Thymus (tissue), 14 donors: Measurements from ENCODE around the gene EMX1. TPM values are rescaled to one million over a fixed set of nuclear protein-coding genes. Genes with fewer than 3 reads are reported as not detected.
A peak's percentile ranks its signal among the peaks of the same experiment; 100 is the strongest.

Source experiments
- DNase-seq, 9 donors: peaks; one replicate each; pipeline ENCODE4 v3.0.0-alpha.2; 2013; ENCODE audit warnings: low spot score in 9 of 9, low read depth in 6 of 9, missing footprints in 1 of 9
- H3K27ac ChIP-seq, 2 donors: one replicate each; pipeline ENCODE4 v1.5.1; 2013; ENCODE audit warnings: control low read depth in 1 of 2, low read depth in 1 of 2, low read length in 1 of 2, mild to moderate bottlenecking in 1 of 2, moderate library complexity in 1 of 2
- H3K27me3 ChIP-seq, 2 donors: one replicate each; pipeline ENCODE4 v1.5.1; 2013; ENCODE audit warnings: low read length in 1 of 2; ENCODE audit not compliant: control insufficient read depth in 2 of 2, insufficient read depth in 1 of 2
- H3K36me3 ChIP-seq, 2 donors: one replicate each; pipeline ENCODE4 v1.5.1; 2013; ENCODE audit warnings: low read length in 1 of 2, mild to moderate bottlenecking in 1 of 2, moderate library complexity in 1 of 2; ENCODE audit not compliant: control insufficient read depth in 2 of 2, insufficient read depth in 2 of 2
- H3K4me1 ChIP-seq, 2 donors: one replicate each; pipeline ENCODE4 v1.5.1; 2013; ENCODE audit warnings: low read length in 2 of 2; ENCODE audit not compliant: control insufficient read depth in 2 of 2, insufficient read depth in 2 of 2
- H3K4me3 ChIP-seq, 2 donors: one replicate each; pipeline ENCODE4 v1.5.1; 2013; ENCODE audit warnings: low read length in 2 of 2, control low read depth in 1 of 2, mild to moderate bottlenecking in 1 of 2
- H3K9me3 ChIP-seq, 2 donors: one replicate each; pipeline ENCODE4 v1.5.1; 2013; ENCODE audit warnings: low read length in 1 of 2, mild to moderate bottlenecking in 1 of 2; ENCODE audit not compliant: control insufficient read depth in 2 of 2, insufficient read depth in 1 of 2
- WGBS: extraction: QIAGEN DNeasy Blood & Tissue Kit; methylation state at CpG from one replicate; pipeline ENCODE4 v1.1.7; 2013; 5-methylcytosine and 5-hydroxymethylcytosine counted together
- long read RNA-seq, 10 donors: transcript quantifications; one replicate each; lab custom pipeline, GENCODE V29; 2026
- polyA plus RNA-seq: library from polyadenylated mRNA; stranded (reverse); fragments of 200-250 nt; gene quantifications from one replicate; pipeline ENCODE4 v1.2.3, GENCODE V29; 2013
- total RNA-seq: library from RNA; stranded (reverse); fragments of 120-200 nt; gene quantifications from one replicate; pipeline ENCODE4 v1.2.4, GENCODE V29; 2013
- donor health status: healthy.

EMX1 gene
- total RNA-seq = 0.38 TPM
- 0.82 TPM for polyA plus RNA-seq
- long read RNA-seq, donor 1 = 0 reads
- long read RNA-seq, donor 2 = 0 reads
- long read RNA-seq, donor 3 = 0 reads
- long read RNA-seq, donor 4 = 0 reads
- long read RNA-seq, donor 5, transcript EMX1-206 (1 exons, 2,900 nt) = major isoform, 6 of 11 reads
- long read RNA-seq, donor 5, partial matches to known transcripts = 0 of 11 reads
- long read RNA-seq, donor 5, other reads (novel, unspliced or antisense) = 0 of 11 reads
- long read RNA-seq, donor 6 = 0 reads
- long read RNA-seq, donor 7 = 0 reads
- long read RNA-seq, donor 8 = 0 reads
- long read RNA-seq, donor 9 = 0 reads
- long read RNA-seq, donor 10 = 0 reads

GRCh38 chr2:72917138-72917876 lies at the start of gene EMX1:
Gene EMX1, plus strand, starts transcription at chr2:72917519. Its CDS starts 334 bp downstream, at chr2:72917853.
- Histone ChIP-seq H3K27me3 (peaks cover 88 to 99% of the 10 kb centered on the region in 2 donors), H3K36me3 (no peaks in the 10 kb centered on the region), H3K4me1 (peaks cover 4 to 33% of the 10 kb centered on the region in 2 donors), H3K4me3 (peak within 1 kb of the TSS; percentile 19 to 44), H3K27ac (no peak within 1 kb of the TSS), H3K9me3 (peaks cover 1 to 9% of the 10 kb centered on the region in 2 donors)
- 1% methylated on average over 82 of the region's 82 CpGs for WGBS
- DNase-seq = peak in 7 of 9 donors; percentile 38 to 76 (median 56)

- 77% methylated on average over 1 of the region's 1 CpG for WGBS
- Histone ChIP-seq H3K27me3 (peaks cover 0 to 5% of the 10 kb centered on the region in 2 donors), H3K9me3 (no peaks in the 10 kb centered on the region), H3K4me3 (no peak overlapping the region), H3K4me1 (no peaks in the 10 kb centered on the region), H3K36me3 (no peaks in the 10 kb centered on the region), H3K27ac (no peak overlapping the region)
- no peak for DNase-seq
These were observed 46.3 kb upstream of the EMX1 start for GRCh38 chr2:72871060-72871459.

GRCh38 chr2:72871880-72872279 lies 45.4 kb upstream of the EMX1 start:
- Histone ChIP-seq H3K36me3 (no peaks in the 10 kb centered on the region), H3K9me3 (no peaks in the 10 kb centered on the region), H3K4me1 (no peaks in the 10 kb centered on the region), H3K27ac (no peak overlapping the region), H3K4me3 (no peak overlapping the region), H3K27me3 (peaks cover 0 to 6% of the 10 kb centered on the region in 2 donors)
- no peak for DNase-seq

- DNase-seq = peak in 4 of 9 donors; percentile 19 to 50 (median 34)
- Histone ChIP-seq H3K4me3 (no peak overlapping the region), H3K27me3 (peaks cover 29 to 36% of the 10 kb centered on the region in 2 donors), H3K36me3 (no peaks in the 10 kb centered on the region), H3K4me1 (peaks cover 7 to 8% of the 10 kb centered on the region in 2 donors), H3K9me3 (no peaks in the 10 kb centered on the region), H3K27ac (no peak overlapping the region)
- WGBS = 10% methylated on average over 4 of the region's 4 CpGs
These were observed 33.9 kb upstream of the EMX1 start for GRCh38 chr2:72883356-72883962.

GRCh38 chr2:72886505-72887031 lies 30.8 kb upstream of the EMX1 start:
- no peak overlapping the region for H3K4me3 ChIP-seq
- peaks cover 31 to 60% of the 10 kb centered on the region in 2 donors for H3K27me3 ChIP-seq
- H3K9me3 ChIP-seq = no peaks in the 10 kb centered on the region
- WGBS = 60% methylated on average over 7 of the region's 7 CpGs
- peaks cover 7 to 8% of the 10 kb centered on the region in 2 donors for H3K4me1 ChIP-seq
- no peak overlapping the region for H3K27ac ChIP-seq
- DNase-seq = no peak
- no peaks in the 10 kb centered on the region for H3K36me3 ChIP-seq

- Histone ChIP-seq H3K27me3 (peaks cover 31 to 66% of the 10 kb centered on the region in 2 donors), H3K36me3 (no peaks in the 10 kb centered on the region), H3K4me1 (peaks cover 7 to 8% of the 10 kb centered on the region in 2 donors), H3K27ac (no peak within 1 kb of the TSS), H3K9me3 (no peaks in the 10 kb centered on the region), H3K4me3 (peak within 1 kb of the TSS; percentile 22 to 54)
- 1% methylated on average over 76 of the region's 76 CpGs for WGBS
- peak in 4 of 9 donors; percentile 13 to 54 (median 26) for DNase-seq
These were observed 30.1 kb upstream of the EMX1 start, which contains the start of gene SPR for GRCh38 chr2:72887032-72887739. Gene SPR, plus strand, starts transcription at chr2:72887408. Its CDS starts 25 bp downstream, at chr2:72887433.

- Histone ChIP-seq H3K27me3 (peaks cover 31 to 72% of the 10 kb centered on the region in 2 donors), H3K9me3 (no peaks in the 10 kb centered on the region), H3K4me1 (peaks cover 7 to 8% of the 10 kb centered on the region in 2 donors), H3K4me3 (peak overlapping the region; percentile 22 to 54), H3K27ac (no peak overlapping the region), H3K36me3 (no peaks in the 10 kb centered on the region)
- DNase-seq = peak in 6 of 9 donors; percentile 12 to 60 (median 30)
- WGBS = 11% methylated on average over 21 of the region's 21 CpGs
These were observed 29.4 kb upstream of the EMX1 start for GRCh38 chr2:72887740-72888437.
